SK-N-SH (cell line): ENCODE measurements around the gene PHF21B. TPM values are rescaled to one million over a fixed set of nuclear protein-coding genes. Genes with fewer than 3 reads are reported as not detected.

ENCODE experiments used
- CTCF ChIA-PET: fragments of 300-600, 350-600 bp; formaldehyde crosslinking; extraction: SDS; loops from one replicate; lab custom pipeline; 2021; lab: Yijun Ruan, JAX
- POLR2A ChIA-PET: fragments of 350-600 bp; sonication (Branson Sonifier 250); formaldehyde crosslinking; extraction: SDS; loops from one replicate; lab custom pipeline; 2020; ENCODE audit warnings: antibody characterized with exemption, inconsistent platforms; lab: Yijun Ruan, JAX
- DNase-seq: peaks from one replicate; pipeline ENCODE4 v3.0.0; 2012
- H2AFZ ChIP-seq: fragments of 200-600 bp; sonication (generic); 2 replicates; pipeline ENCODE4 v1.8.1; 2016; ENCODE audit warnings: antibody characterized with exemption, mild to moderate bottlenecking, low read depth
- H3F3A ChIP-seq: fragments of 200-600 bp; sonication (generic); replicated peaks from 2 replicates; pipeline ENCODE3; 2016; ENCODE audit warnings: antibody characterized with exemption, mild to moderate bottlenecking; ENCODE audit not compliant: insufficient read depth
- H3K27ac ChIP-seq, 2 experiments: fragments of 200-500 bp in 1 of 2; fragments of 200-600 bp in 1 of 2; sonication (Bioruptor generic) in 1 of 2; sonication (generic), shearing (Covaris generic) in 1 of 2; 2 replicates each; pipeline versions ENCODE4 v1.5.1 to v1.6.1; 2014 to 2016; ENCODE audit warnings: low read depth in 2 of 2, inconsistent platforms in 1 of 2, low read length in 1 of 2, mild to moderate bottlenecking in 1 of 2, mixed read lengths in 1 of 2
- H3K27me3 ChIP-seq: fragments of 200-600 bp; sonication (generic), shearing (Covaris generic); 2 replicates; pipeline ENCODE4 v1.6.1; 2016; ENCODE audit warnings: mixed run types; ENCODE audit not compliant: insufficient read depth
- H3K36me3 ChIP-seq, 2 experiments: fragments of 200-500 bp in 1 of 2; fragments of 200-600 bp in 1 of 2; sonication (Bioruptor generic) in 1 of 2; sonication (generic) in 1 of 2; replicated peaks in 1 of 2; 2 replicates each; pipeline versions ENCODE3 to v1.5.1; 2014 to 2016; ENCODE audit warnings: low read length in 1 of 2, mild to moderate bottlenecking in 1 of 2; ENCODE audit not compliant: insufficient read depth in 2 of 2, control insufficient read depth in 1 of 2
- H3K4me1 ChIP-seq, 2 experiments: fragments of 200-500 bp in 1 of 2; fragments of 200-600 bp in 1 of 2; sonication (Bioruptor generic) in 1 of 2; sonication (generic), shearing (Covaris generic) in 1 of 2; 2 replicates each; pipeline versions ENCODE4 v1.5.1 to v1.6.1; 2014 to 2016; ENCODE audit warnings: low read depth in 1 of 2, low read length in 1 of 2, mixed run types in 1 of 2; ENCODE audit not compliant: insufficient read depth in 2 of 2, control insufficient read depth in 1 of 2
- H3K4me2 ChIP-seq: fragments of 200-600 bp; sonication (generic), shearing (Covaris generic); 2 replicates; pipeline ENCODE4 v1.6.1; 2017; ENCODE audit warnings: mixed run types
- H3K4me3 ChIP-seq, 2 experiments: fragments of 200-500 bp in 1 of 2; fragments of 200-600 bp in 1 of 2; sonication (Bioruptor generic) in 1 of 2; sonication (generic), shearing (Covaris generic) in 1 of 2; 2 replicates each; pipeline versions ENCODE4 v1.5.1 to v1.8.1; 2014 to 2016; ENCODE audit warnings: low read depth in 2 of 2, inconsistent platforms in 1 of 2, low read length in 1 of 2, mild to moderate bottlenecking in 1 of 2, mixed read lengths in 1 of 2, moderate library complexity in 1 of 2
- H3K79me2 ChIP-seq: fragments of 200-600 bp; sonication (generic); 2 replicates; pipeline ENCODE4 v1.8.1; 2017; ENCODE audit warnings: mild to moderate bottlenecking; ENCODE audit not compliant: insufficient read depth
- H3K9ac ChIP-seq: fragments of 200-600 bp; sonication (generic); 2 replicates; pipeline ENCODE4 v1.6.1; 2017; ENCODE audit warnings: mixed run types
- H3K9me2 ChIP-seq: fragments of 200-600 bp; sonication (generic); 2 replicates; pipeline ENCODE4 v1.6.1; 2017; ENCODE audit warnings: mixed run types
- H3K9me3 ChIP-seq: fragments of 200-600 bp; sonication (generic); 2 replicates; pipeline ENCODE4 v1.6.1; 2017; ENCODE audit warnings: mixed run types, mild to moderate bottlenecking, moderate library complexity
- H4K20me1 ChIP-seq: fragments of 200-600 bp; sonication (generic); 2 replicates; pipeline ENCODE4 v1.6.1; 2017; ENCODE audit warnings: mild to moderate bottlenecking, mixed run types; ENCODE audit not compliant: insufficient read depth
- CHD2 ChIP-seq: fragments of 150-350 bp; IDR thresholded peaks from 2 replicates; pipeline ENCODE4 v1.6.1; 2018; ENCODE audit warnings: low read length; ENCODE audit not compliant: partially characterized antibody
- ELF1 ChIP-seq: IDR thresholded peaks from 2 replicates; pipeline ENCODE4 v1.4.0; 2012
- EZH2phosphoT487 ChIP-seq: fragments of 200-600 bp; sonication (generic); IDR thresholded peaks from 2 replicates; pipeline ENCODE4 v1.6.1; 2017; ENCODE audit warnings: low read depth, mixed run types, mild to moderate bottlenecking, antibody characterized with exemption, moderate library complexity, borderline replicate concordance
- FOXJ3 ChIP-seq: sonication (generic); formaldehyde crosslinking; IDR thresholded peaks from 2 replicates; pipeline ENCODE4 v1.5.1; 2020; ENCODE audit warnings: mild to moderate bottlenecking, missing genetic modification reagents
- FOXM1 ChIP-seq: IDR thresholded peaks from 2 replicates; pipeline ENCODE4 v1.4.0; 2012; ENCODE audit warnings: low read depth, mild to moderate bottlenecking
- GABPA ChIP-seq: IDR thresholded peaks from 2 replicates; pipeline ENCODE4 v1.4.0; 2012; ENCODE audit warnings: low read depth, mild to moderate bottlenecking
- IRF3 ChIP-seq: fragments of 150-350 bp; IDR thresholded peaks from 2 replicates; pipeline ENCODE4 v1.6.1; 2016; ENCODE audit warnings: mild to moderate bottlenecking, low read depth, low read length
- JUND ChIP-seq: IDR thresholded peaks from 2 replicates; pipeline ENCODE4 v1.4.0; 2012
- MAX ChIP-seq: IDR thresholded peaks from 2 replicates; pipeline ENCODE4 v1.4.0; 2012; ENCODE audit warnings: low read depth
- POLR2AphosphoS5 ChIP-seq: IDR thresholded peaks from 2 replicates; pipeline ENCODE4 v1.6.1; 2012; ENCODE audit warnings: low read depth, low read length
- RCOR1 ChIP-seq: fragments of 150-350 bp; IDR thresholded peaks from 2 replicates; pipeline ENCODE4 v1.6.1; 2017; ENCODE audit warnings: antibody characterized with exemption, low read length
- RXRA ChIP-seq: IDR thresholded peaks from 2 replicates; pipeline ENCODE4 v1.4.0; 2012; ENCODE audit warnings: low read depth, mild to moderate bottlenecking, borderline replicate concordance
- SIN3A ChIP-seq: IDR thresholded peaks from 2 replicates; pipeline ENCODE4 v1.6.1; 2012; ENCODE audit warnings: low read depth, mild to moderate bottlenecking, low read length, moderate library complexity, borderline replicate concordance
- SMC3 ChIP-seq: IDR thresholded peaks from 2 replicates; pipeline ENCODE4 v1.6.1; 2012; ENCODE audit warnings: low read depth, low read length, improper control_type of control experiment
- TAF1 ChIP-seq: IDR thresholded peaks from 2 replicates; pipeline ENCODE4 v1.6.1; 2012; ENCODE audit warnings: low read depth, mild to moderate bottlenecking, low read length, moderate library complexity, borderline replicate concordance
- ZBTB33 ChIP-seq: IDR thresholded peaks from 2 replicates; pipeline ENCODE4 v1.4.0; 2012; ENCODE audit warnings: low read depth, borderline replicate concordance
- WGBS: methylation state at CpG from one replicate; pipeline ENCODE4 v1.1.6; 2017; ENCODE audit warnings: low lambda C conversion rate; 5-methylcytosine and 5-hydroxymethylcytosine counted together
- polyA plus RNA-seq, 3 experiments: library from polyadenylated mRNA; depleted of rRNA; stranded (reverse); fragments of >200 nt; gene quantifications; 2 replicates each; pipeline ENCODE4 v1.2.3, GENCODE V29; 2012
- TF ChIP-seq, protein P1 (sequence below): IDR thresholded peaks from 2 replicates; pipeline ENCODE4 v1.4.0; 2012; ENCODE audit warnings: low read depth, borderline replicate concordance
- TF ChIP-seq, protein P2 (sequence below): fragments of 150-350 bp; IDR thresholded peaks from 2 replicates; pipeline ENCODE4 v1.6.1; 2017; ENCODE audit warnings: antibody characterized with exemption, low read length, low read depth, borderline replicate concordance
- TF ChIP-seq, protein P3 (sequence below): IDR thresholded peaks from 2 replicates; pipeline ENCODE4; 2012
- TF ChIP-seq, protein P4 (sequence below): IDR thresholded peaks from 2 replicates; pipeline ENCODE4 v1.6.1; 2012; ENCODE audit warnings: mild to moderate bottlenecking, low read depth, low read length, moderate library complexity

Gene PHF21B
- polyA plus RNA-seq, 1 of the 3 experiments (the other 2 are of a cell fraction) = 0.76 TPM

DNA sequence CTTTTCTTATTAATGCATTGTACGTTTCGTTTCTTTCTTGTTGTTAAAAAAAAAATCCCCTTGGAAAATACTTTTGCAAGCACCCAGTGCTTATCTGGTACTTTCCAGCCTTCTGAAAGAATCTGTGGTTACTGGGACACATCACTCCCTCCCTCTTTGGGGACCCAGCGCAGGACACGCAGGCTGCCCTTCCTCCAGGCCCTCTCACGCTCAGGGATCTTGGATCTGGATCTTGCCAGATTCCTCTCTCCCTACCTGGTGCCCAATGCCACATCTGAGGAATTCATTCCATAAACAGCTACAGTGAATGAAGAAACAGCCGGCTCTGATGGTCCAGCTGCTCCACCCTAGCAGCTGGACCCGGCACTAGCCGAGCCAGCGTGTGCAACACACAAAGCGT lies 55.7 kb downstream of the PHF21B start:
- 78% methylated on average over 10 of the region's 10 CpGs for WGBS
- TF ChIP-seq SMC3 = no peak
- no peak for TF ChIP-seq FOXM1
- TF ChIP-seq, protein P1, sequence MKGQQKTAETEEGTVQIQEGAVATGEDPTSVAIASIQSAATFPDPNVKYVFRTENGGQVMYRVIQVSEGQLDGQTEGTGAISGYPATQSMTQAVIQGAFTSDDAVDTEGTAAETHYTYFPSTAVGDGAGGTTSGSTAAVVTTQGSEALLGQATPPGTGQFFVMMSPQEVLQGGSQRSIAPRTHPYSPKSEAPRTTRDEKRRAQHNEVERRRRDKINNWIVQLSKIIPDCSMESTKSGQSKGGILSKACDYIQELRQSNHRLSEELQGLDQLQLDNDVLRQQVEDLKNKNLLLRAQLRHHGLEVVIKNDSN = no peak
- TF ChIP-seq ELF1 = no peak
- TF ChIP-seq RCOR1 = no peak
- TF ChIP-seq, protein P2, sequence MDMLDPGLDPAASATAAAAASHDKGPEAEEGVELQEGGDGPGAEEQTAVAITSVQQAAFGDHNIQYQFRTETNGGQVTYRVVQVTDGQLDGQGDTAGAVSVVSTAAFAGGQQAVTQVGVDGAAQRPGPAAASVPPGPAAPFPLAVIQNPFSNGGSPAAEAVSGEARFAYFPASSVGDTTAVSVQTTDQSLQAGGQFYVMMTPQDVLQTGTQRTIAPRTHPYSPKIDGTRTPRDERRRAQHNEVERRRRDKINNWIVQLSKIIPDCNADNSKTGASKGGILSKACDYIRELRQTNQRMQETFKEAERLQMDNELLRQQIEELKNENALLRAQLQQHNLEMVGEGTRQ = no peak
- no peak for TF ChIP-seq POLR2AphosphoS5
- TF ChIP-seq, protein P3, sequence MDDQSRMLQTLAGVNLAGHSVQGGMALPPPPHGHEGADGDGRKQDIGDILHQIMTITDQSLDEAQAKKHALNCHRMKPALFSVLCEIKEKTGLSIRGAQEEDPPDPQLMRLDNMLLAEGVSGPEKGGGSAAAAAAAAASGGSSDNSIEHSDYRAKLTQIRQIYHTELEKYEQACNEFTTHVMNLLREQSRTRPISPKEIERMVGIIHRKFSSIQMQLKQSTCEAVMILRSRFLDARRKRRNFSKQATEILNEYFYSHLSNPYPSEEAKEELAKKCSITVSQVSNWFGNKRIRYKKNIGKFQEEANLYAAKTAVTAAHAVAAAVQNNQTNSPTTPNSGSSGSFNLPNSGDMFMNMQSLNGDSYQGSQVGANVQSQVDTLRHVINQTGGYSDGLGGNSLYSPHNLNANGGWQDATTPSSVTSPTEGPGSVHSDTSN = no peak
- no peak for TF ChIP-seq TAF1
- no peak for TF ChIP-seq RXRA
- no peak for TF ChIP-seq FOXJ3 (CRISPR knock-in tag)
- TF ChIP-seq, protein P4, sequence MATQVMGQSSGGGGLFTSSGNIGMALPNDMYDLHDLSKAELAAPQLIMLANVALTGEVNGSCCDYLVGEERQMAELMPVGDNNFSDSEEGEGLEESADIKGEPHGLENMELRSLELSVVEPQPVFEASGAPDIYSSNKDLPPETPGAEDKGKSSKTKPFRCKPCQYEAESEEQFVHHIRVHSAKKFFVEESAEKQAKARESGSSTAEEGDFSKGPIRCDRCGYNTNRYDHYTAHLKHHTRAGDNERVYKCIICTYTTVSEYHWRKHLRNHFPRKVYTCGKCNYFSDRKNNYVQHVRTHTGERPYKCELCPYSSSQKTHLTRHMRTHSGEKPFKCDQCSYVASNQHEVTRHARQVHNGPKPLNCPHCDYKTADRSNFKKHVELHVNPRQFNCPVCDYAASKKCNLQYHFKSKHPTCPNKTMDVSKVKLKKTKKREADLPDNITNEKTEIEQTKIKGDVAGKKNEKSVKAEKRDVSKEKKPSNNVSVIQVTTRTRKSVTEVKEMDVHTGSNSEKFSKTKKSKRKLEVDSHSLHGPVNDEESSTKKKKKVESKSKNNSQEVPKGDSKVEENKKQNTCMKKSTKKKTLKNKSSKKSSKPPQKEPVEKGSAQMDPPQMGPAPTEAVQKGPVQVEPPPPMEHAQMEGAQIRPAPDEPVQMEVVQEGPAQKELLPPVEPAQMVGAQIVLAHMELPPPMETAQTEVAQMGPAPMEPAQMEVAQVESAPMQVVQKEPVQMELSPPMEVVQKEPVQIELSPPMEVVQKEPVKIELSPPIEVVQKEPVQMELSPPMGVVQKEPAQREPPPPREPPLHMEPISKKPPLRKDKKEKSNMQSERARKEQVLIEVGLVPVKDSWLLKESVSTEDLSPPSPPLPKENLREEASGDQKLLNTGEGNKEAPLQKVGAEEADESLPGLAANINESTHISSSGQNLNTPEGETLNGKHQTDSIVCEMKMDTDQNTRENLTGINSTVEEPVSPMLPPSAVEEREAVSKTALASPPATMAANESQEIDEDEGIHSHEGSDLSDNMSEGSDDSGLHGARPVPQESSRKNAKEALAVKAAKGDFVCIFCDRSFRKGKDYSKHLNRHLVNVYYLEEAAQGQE = no peak
- TF ChIP-seq ZBTB33 = no peak
- no peak for TF ChIP-seq EZH2phosphoT487
- TF ChIP-seq IRF3 = no peak
- TF ChIP-seq MAX = no peak
- TF ChIP-seq CHD2 = no peak
- no peak for TF ChIP-seq GABPA
- no peak for TF ChIP-seq JUND
- no peak for TF ChIP-seq SIN3A
- H4K20me1 ChIP-seq = no peaks in the 10 kb centered on the region
- H3K27ac ChIP-seq = no peak overlapping the region; a peak in 1 of 4 replicates
- no peaks in the 10 kb centered on the region for H3K79me2 ChIP-seq
- CTCF ChIA-PET = interaction anchor here (1.0 to 2.4 kb wide), 5 partner anchors 10 to 142 kb away, joined by 3 to 7 read pairs (median 4); no protein-coding TSS in a partner anchor
- no peak overlapping the region for H3K4me3 ChIP-seq
- no peak for DNase-seq
- no peak overlapping the region for H3K9ac ChIP-seq
- H3K4me1 ChIP-seq = peaks cover 0 to 5% of the 10 kb centered on the region in 2 experiments; a peak in 1 of 4 replicates
- H3K4me2 ChIP-seq = no peak overlapping the region
- no peaks in the 10 kb centered on the region for H3K36me3 ChIP-seq
- no peak overlapping the region for H2AFZ ChIP-seq
- H3K27me3 ChIP-seq = 0 out of 2 replicates have a peak, but pooled peaks cover 5% of the 10 kb centered on the region
- H3K9me2 ChIP-seq = no peaks in the 10 kb centered on the region
- no peaks in the 10 kb centered on the region for H3K9me3 ChIP-seq
- no peaks in the 10 kb centered on the region for H3F3A ChIP-seq
- POLR2A ChIA-PET = no interaction called here
